Omental fat pad (tissue), 4 donors: ENCODE measurements around the gene ZSCAN29. TPM values are rescaled to one million over a fixed set of nuclear protein-coding genes. Genes with fewer than 3 reads are reported as not detected.

Source experiments
- ATAC-seq: fragments of 150-250 bp; one replicate; pipeline ENCODE4 v1.9.1; 2016; ENCODE audit warnings: mild to moderate bottlenecking, moderate library complexity; ENCODE audit not compliant: low FRiP score
- DNase-seq: peaks from one replicate; pipeline ENCODE4 v3.0.0-alpha.2; 2019; ENCODE audit warnings: low spot score
- total RNA-seq, 4 donors: library from RNA; depleted of rRNA; stranded (reverse); fragments of >200 nt; gene quantifications; one replicate each; pipeline ENCODE4 v1.1.0, GENCODE V29; 2016
- TF ChIP-seq, protein P1 (sequence below), 3 donors: fragments of 450-650 bp; IDR thresholded peaks; one replicate each; pipeline ENCODE4 v1.5.1; 2016 to 2017; ENCODE audit warnings: antibody characterized with exemption in 3 of 3, mild to moderate bottlenecking in 3 of 3, moderate library complexity in 2 of 3

ZSCAN29 gene
- total RNA-seq, 4 donors from 2014 or later = 12.0 to 26.6 (median 16.7) TPM

GRCh38 chr15:43312378-43312777, 58.5 kb downstream of the ZSCAN29 start:
- ATAC-seq = no peak
- TF ChIP-seq, protein P1, sequence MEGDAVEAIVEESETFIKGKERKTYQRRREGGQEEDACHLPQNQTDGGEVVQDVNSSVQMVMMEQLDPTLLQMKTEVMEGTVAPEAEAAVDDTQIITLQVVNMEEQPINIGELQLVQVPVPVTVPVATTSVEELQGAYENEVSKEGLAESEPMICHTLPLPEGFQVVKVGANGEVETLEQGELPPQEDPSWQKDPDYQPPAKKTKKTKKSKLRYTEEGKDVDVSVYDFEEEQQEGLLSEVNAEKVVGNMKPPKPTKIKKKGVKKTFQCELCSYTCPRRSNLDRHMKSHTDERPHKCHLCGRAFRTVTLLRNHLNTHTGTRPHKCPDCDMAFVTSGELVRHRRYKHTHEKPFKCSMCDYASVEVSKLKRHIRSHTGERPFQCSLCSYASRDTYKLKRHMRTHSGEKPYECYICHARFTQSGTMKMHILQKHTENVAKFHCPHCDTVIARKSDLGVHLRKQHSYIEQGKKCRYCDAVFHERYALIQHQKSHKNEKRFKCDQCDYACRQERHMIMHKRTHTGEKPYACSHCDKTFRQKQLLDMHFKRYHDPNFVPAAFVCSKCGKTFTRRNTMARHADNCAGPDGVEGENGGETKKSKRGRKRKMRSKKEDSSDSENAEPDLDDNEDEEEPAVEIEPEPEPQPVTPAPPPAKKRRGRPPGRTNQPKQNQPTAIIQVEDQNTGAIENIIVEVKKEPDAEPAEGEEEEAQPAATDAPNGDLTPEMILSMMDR (IDR thresholded peaks at IDR 0.05) = no peak
- no peak for DNase-seq

Other genes starting within 250 kb of the ZSCAN29 start
- gene TMEM62, start 237.5 kb downstream of the ZSCAN29 start, total RNA-seq = 10 to 100 TPM; 16.6 to 32.9 (median 21.0) TPM
- 100 to 1,000 TPM in 1 of 4 donors, 10 to 100 TPM in 3; 70.0 to 126 (median 78.3) TPM for gene CCNDBP1, start 185.6 kb downstream of the ZSCAN29 start, total RNA-seq
- 1 to 10 TPM in 3 of 4 donors, not detected in 1; 1.4 to 4.0 (median 3.0) TPM for gene EPB42, start 150.0 kb downstream of the ZSCAN29 start, total RNA-seq
- gene TGM5, start 104.1 kb downstream of the ZSCAN29 start, total RNA-seq = 1 to 10 TPM in 1 of 4 donors, under 1 TPM in 2, not detected in 1; 0.28 to 5.0 (median 0.94) TPM
- not detected for gene TGM7, start 68.8 kb downstream of the ZSCAN29 start, total RNA-seq
- gene LCMT2, start 40.5 kb downstream of the ZSCAN29 start, total RNA-seq = 10 to 100 TPM in 1 of 4 donors, 1 to 10 TPM in 3; 7.3 to 10.8 (median 9.3) TPM
- 10 to 100 TPM; 10.5 to 13.2 (median 12.6) TPM for gene TUBGCP4, start 58 bp upstream of the ZSCAN29 start, total RNA-seq
- 10 to 100 TPM; 23.2 to 52.8 (median 39.2) TPM for gene TP53BP1, start 122.1 kb upstream of the ZSCAN29 start, total RNA-seq
- 10 to 100 TPM in 1 of 4 donors, 1 to 10 TPM in 3; 2.5 to 10.9 (median 5.3) TPM for gene MAP1A, start 146.6 kb upstream of the ZSCAN29 start, total RNA-seq
- 10 to 100 TPM; 18.2 to 46.8 (median 24.7) TPM for gene PPIP5K1, start 219.2 kb upstream of the ZSCAN29 start, total RNA-seq
- gene CKMT1B, start 223.0 kb upstream of the ZSCAN29 start, total RNA-seq = 1 to 10 TPM in 3 of 4 donors, under 1 TPM in 1; 0.95 to 3.0 (median 2.6) TPM
- under 1 TPM; 0.24 to 0.47 (median 0.39) TPM for gene STRC, start 247.8 kb upstream of the ZSCAN29 start, total RNA-seq